Caco-2 (cell line): ENCODE measurements around the gene PGD. TPM values are rescaled to one million over a fixed set of nuclear protein-coding genes. Genes with fewer than 3 reads are reported as not detected.

ENCODE experiments used
- BruUV-seq: library from RNA; stranded (reverse); fragments of 400-500 nt; replicated peaks from 2 replicates; lab custom pipeline; 2021; lab: Mats Ljungman, UMichigan
- CTCF ChIA-PET: fragments of 300-600 bp; sonication (Branson Sonifier 250); formaldehyde crosslinking; loops from one replicate; lab custom pipeline; 2022; ENCODE audit warnings: antibody characterized with exemption; lab: Charles Lee
- POLR2A ChIA-PET: fragments of 300-600 bp; sonication (Branson Sonifier 250); formaldehyde crosslinking; loops from one replicate; lab custom pipeline; 2022; ENCODE audit warnings: antibody characterized with exemption; lab: Charles Lee
- DNase-seq, 2 experiments: peaks; one replicate each; pipeline versions ENCODE4 v3.0.0 to v3.0.0-alpha.2; 2020 to 2022
- H3K27me3 ChIP-seq: replicated peaks from 2 replicates; pipeline ENCODE4 v1.6.0; 2011; ENCODE audit warnings: low read length; ENCODE audit not compliant: control insufficient read depth, insufficient read depth
- H3K36me3 ChIP-seq: 2 replicates; pipeline ENCODE4 v1.5.1; 2011; ENCODE audit warnings: low read length; ENCODE audit not compliant: control insufficient read depth, insufficient read depth
- H3K4me1 ChIP-seq: fragments of 250-450 bp; sonication (Bioruptor Pico); 2 replicates; pipeline ENCODE4 v1.5.1; 2020; ENCODE audit warnings: mild to moderate bottlenecking
- H3K4me3 ChIP-seq: 2 replicates; pipeline ENCODE4 v1.5.1; 2011; ENCODE audit warnings: low read depth, mild to moderate bottlenecking, control low read depth, low read length
- H3K9me3 ChIP-seq: fragments of 250-450 bp; sonication (Bioruptor Pico); 2 replicates; pipeline ENCODE4 v1.5.1; 2020; ENCODE audit warnings: mild to moderate bottlenecking, moderate library complexity
- H3K27ac Mint-ChIP-seq: one replicate; pipeline ENCODE4 v1.8.0; 2022; ENCODE audit warnings: mixed read lengths; ENCODE audit not compliant: unreplicated experiment
- H3K27me3 Mint-ChIP-seq: one replicate; pipeline ENCODE4 v1.8.0; 2022; ENCODE audit warnings: mixed read lengths; ENCODE audit not compliant: insufficient read depth, unreplicated experiment
- H3K36me3 Mint-ChIP-seq: one replicate; pipeline ENCODE4 v1.8.0; 2022; ENCODE audit warnings: mild to moderate bottlenecking, mixed read lengths; ENCODE audit not compliant: insufficient read depth, unreplicated experiment
- H3K4me1 Mint-ChIP-seq: one replicate; pipeline ENCODE4 v1.8.0; 2022; ENCODE audit warnings: low read depth, mixed read lengths; ENCODE audit not compliant: unreplicated experiment
- H3K4me3 Mint-ChIP-seq: one replicate; pipeline ENCODE4 v1.8.0; 2022; ENCODE audit warnings: mild to moderate bottlenecking, moderate library complexity, mixed read lengths; ENCODE audit not compliant: unreplicated experiment
- H3K9me3 Mint-ChIP-seq: one replicate; pipeline ENCODE4 v1.8.0; 2022; ENCODE audit warnings: mixed read lengths; ENCODE audit not compliant: unreplicated experiment
- CTCF ChIP-seq, 2 experiments: fragments of 200-600 bp in 1 of 2; IDR thresholded peaks; 1 replicate in 1 of 2; 2 replicates in 1 of 2; pipeline versions ENCODE4 v1.5.1 to v1.8.0; 2011 to 2022; ENCODE audit warnings: antibody characterized with exemption in 1 of 2, control low read depth in 1 of 2, inconsistent platforms in 1 of 2, low read depth in 1 of 2, low read length in 1 of 2, mild to moderate bottlenecking in 1 of 2, moderate library complexity in 1 of 2; ENCODE audit not compliant: insufficient read depth in 1 of 2, severe bottlenecking in 1 of 2, unreplicated experiment in 1 of 2
- intact Hi-C: fragments of 100-400 bp; cut with micrococcal nuclease; formaldehyde crosslinking; loops from one replicate; pipeline ENCODE4 v1.10.0; 2022; ENCODE audit not compliant: unreplicated experiment
- total RNA-seq: library from RNA; stranded (reverse); gene quantifications from 2 replicates; pipeline ENCODE4 v1.2.3, GENCODE V29; 2022

The PGD gene
- total RNA-seq, 1 experiment from 2014 or later = 215 TPM

- Mint-ChIP-seq H3K4me1 (no peaks in the 10 kb centered on the region), H3K27ac (no peak overlapping the region), H3K27me3 (no peaks in the 10 kb centered on the region), H3K4me3 (no peak overlapping the region), H3K9me3 (no peaks in the 10 kb centered on the region), H3K36me3 (peaks cover 7% of the 10 kb centered on the region)
- Histone ChIP-seq H3K9me3 (no peaks in the 10 kb centered on the region), H3K36me3 (no peaks in the 10 kb centered on the region), H3K4me3 (no peak overlapping the region), H3K4me1 (peaks cover 5% of the 10 kb centered on the region; the same call in 1 of the 2 replicates), H3K27me3 (no peaks in the 10 kb centered on the region)
- ChIA-PET POLR2A (interaction anchor here (1.2 kb wide), 1 partner anchor 22 kb away, joined by 3 read pairs; no protein-coding TSS in a partner anchor), CTCF (no interaction called here)
- BruUV-seq = no TSS peak
- DNase-seq = no peak
- intact Hi-C loops = no loop called here
- no peak for TF ChIP-seq CTCF (IDR thresholded peaks at IDR 0.05; ENCODE audit: insufficient read depth in 1 of 2, low read depth in 1 of 2, low read length in 1 of 2, severe bottlenecking in 1 of 2, unreplicated experiment in 1 of 2)
Observed at GRCh38 chr1:10434590-10434989, 35.7 kb downstream of the PGD start.

- intact Hi-C loops = no loop called here
- TF ChIP-seq CTCF (IDR thresholded peaks at IDR 0.05; ENCODE audit: insufficient read depth in 1 of 2, low read depth in 1 of 2, low read length in 1 of 2, severe bottlenecking in 1 of 2, unreplicated experiment in 1 of 2) = no peak
- BruUV-seq = no TSS peak
Observed at GRCh38 chr1:10437052-10437451, 38.2 kb downstream of the PGD start.

GRCh38 chr1:10438677-10439163 lies 39.9 kb downstream of the PGD start:
- ChIA-PET CTCF (no interaction called here), POLR2A (no interaction called here)
- Histone ChIP-seq H3K9me3 (no peaks in the 10 kb centered on the region), H3K27me3 (no peaks in the 10 kb centered on the region), H3K36me3 (no peaks in the 10 kb centered on the region), H3K4me1 (no peaks in the 10 kb centered on the region), H3K4me3 (no peak overlapping the region)
- H3K27me3 Mint-ChIP-seq = no peaks in the 10 kb centered on the region
- TF ChIP-seq CTCF (IDR thresholded peaks at IDR 0.05; ENCODE audit: insufficient read depth in 1 of 2, low read depth in 1 of 2, low read length in 1 of 2, severe bottlenecking in 1 of 2, unreplicated experiment in 1 of 2) = no peak
- no peak for DNase-seq
- no peaks in the 10 kb centered on the region for H3K9me3 Mint-ChIP-seq
- no TSS peak for BruUV-seq
- H3K36me3 Mint-ChIP-seq = peaks cover 6% of the 10 kb centered on the region
- intact Hi-C loops = no loop called here
- no peak overlapping the region for H3K4me3 Mint-ChIP-seq
- no peak overlapping the region for H3K27ac Mint-ChIP-seq
- no peaks in the 10 kb centered on the region for H3K4me1 Mint-ChIP-seq

More at GRCh38 chr1:10437052-10437451, 38.2 kb downstream of the PGD start:
- no peaks in the 10 kb centered on the region for H3K9me3 Mint-ChIP-seq
- no peak overlapping the region for H3K4me3 Mint-ChIP-seq
- ChIA-PET CTCF (interaction anchor here (0.6 to 0.7 kb wide), 2 partner anchors 42 to 429 kb away, joined by 3 to 4 read pairs; no protein-coding TSS in a partner anchor), POLR2A (interaction anchor here (0.6 kb wide), 1 partner anchor 262 kb away, joined by 3 read pairs; no protein-coding TSS in a partner anchor)
- no peaks in the 10 kb centered on the region for H3K4me1 ChIP-seq
- peaks cover 3% of the 10 kb centered on the region for H3K36me3 Mint-ChIP-seq
- H3K27me3 Mint-ChIP-seq = no peaks in the 10 kb centered on the region
- no peak overlapping the region for H3K27ac Mint-ChIP-seq
- no peaks in the 10 kb centered on the region for H3K27me3 ChIP-seq
- no peak for DNase-seq
- no peaks in the 10 kb centered on the region for H3K4me1 Mint-ChIP-seq
- H3K9me3 ChIP-seq = no peaks in the 10 kb centered on the region
- H3K36me3 ChIP-seq = no peaks in the 10 kb centered on the region
- no peak overlapping the region for H3K4me3 ChIP-seq
